Midbrain (tissue), 1 donor: ENCODE data around the gene SOX13.
A peak's percentile ranks its signal among the peaks of the same experiment; 100 is the strongest.

Experiments used
- DNase-seq: peaks from one replicate; lab custom pipeline; 2025; lab: John Stamatoyannopoulos, UW

The SOX13 gene

DNA sequence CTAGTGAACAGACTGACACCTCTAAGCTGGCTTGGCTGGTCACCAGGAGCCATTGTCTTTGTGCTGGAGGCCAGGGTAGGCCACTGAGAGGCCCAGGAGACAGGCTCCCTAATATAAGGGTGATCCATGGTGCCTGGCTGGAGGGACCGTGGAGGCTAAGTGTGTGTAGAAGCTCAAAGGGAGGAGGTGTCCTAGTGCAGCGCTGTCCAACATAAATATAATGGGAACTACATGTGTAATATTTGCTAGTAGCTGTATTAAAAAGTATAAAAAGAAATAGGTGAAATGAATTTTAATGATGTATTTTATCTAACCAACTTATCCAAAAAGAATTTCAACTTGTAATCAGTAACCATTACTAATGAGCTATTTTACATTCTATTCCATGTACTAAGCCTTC lies 35.0 kb downstream of the SOX13 start:
- no peak for DNase-seq

- no peak for DNase-seq
Measured at GRCh38 chr1:204108312-204109141, 35.6 kb downstream of the SOX13 start.

DNA sequence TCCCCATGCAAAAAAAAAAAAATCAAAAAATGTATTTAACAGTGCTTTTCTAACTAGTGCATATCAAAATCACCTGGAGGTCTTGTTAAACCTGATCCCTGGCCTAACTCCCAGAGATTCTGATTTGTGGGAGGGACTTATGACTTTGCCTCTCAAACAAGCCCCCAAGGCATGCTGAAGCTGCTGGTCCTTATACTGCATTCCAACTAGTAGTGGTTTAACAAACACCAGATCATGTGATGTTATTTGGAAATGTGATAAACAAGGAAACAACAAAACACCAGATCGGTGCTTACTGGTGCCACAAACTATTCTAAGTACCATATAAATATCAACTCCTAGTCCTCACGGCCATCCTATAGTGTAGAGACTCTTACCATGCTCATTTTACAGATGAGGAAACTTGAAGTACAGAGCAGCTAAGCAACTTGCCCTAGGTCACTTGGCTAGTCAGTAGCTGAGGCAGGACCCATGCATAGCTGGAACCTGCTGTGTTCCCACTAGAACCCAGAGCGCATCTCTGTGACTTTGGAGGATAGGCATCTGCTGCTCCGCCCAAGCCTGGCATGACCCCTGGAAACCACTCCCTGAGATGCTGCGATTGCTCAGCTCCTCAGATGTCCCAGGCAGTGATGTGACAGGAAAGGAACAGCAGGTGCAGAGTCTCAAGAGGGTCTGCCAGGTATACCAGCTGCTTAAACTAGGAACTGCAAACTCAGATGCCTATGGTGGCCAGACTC lies 38.1 kb downstream of the SOX13 start:
- no peak for DNase-seq

DNA sequence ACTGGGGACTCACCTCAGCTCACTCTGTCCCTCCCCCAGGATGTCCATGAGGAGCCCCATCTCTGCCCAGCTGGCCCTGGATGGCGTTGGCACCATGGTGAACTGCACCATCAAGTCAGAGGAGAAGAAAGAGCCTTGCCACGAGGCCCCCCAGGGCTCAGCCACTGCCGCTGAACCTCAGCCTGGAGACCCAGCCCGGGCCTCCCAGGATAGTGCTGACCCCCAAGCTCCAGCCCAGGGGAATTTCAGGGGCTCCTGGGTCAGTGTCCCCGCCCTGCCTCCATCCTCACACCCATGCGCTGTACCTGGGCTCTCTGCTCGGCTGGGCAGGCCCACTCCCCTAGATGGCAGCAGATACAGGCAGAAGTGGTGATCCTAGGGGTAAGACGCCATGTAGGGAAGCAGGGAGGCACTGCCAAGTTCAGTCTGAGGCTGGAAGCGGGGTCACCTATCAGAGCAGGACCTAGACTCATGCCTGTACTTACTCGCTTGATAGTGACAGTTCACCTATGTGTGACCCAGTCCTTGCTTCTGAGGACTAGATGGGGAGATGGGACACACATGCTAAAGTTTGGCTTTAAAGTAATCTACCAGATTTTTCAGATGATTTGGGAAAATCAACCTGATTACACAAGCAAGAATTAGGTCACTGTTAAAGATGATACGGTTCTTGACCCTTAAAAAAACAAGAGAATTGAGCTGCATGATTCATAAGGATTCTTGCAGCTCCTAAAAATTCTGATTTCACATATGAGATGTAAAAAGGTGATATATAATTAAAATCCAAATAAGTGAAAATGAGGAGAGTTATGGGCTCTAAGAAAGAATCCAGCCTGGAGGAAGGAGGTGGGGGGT lies 40.2 kb downstream of the SOX13 start:
- no peak for DNase-seq

GRCh38 chr1:204113896-204114295 lies 41.0 kb downstream of the SOX13 start:
- DNase-seq: no peak

- DNase-seq: no peak
Measured at GRCh38 chr1:204114606-204115005, 41.7 kb downstream of the SOX13 start.

DNA sequence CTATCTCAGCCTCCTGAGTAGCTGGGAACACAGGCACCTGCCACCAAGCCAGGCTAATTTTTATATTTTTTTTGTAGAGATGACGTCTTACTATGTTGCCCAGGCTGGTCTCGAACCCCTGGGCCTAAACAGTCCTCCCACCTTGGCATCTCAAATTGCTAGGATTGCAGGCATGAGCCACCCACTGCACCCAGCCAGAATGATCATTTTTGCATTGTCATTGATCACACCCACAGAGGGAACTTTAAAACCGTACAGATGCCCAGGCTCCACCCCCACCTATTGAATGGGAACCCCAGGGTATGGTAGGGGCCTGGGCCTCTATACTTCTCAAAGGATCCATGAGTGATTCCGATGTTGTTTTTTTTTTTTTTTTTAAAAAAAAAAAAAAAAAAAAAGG lies 42.2 kb downstream of the SOX13 start:
- no peak for DNase-seq

DNA sequence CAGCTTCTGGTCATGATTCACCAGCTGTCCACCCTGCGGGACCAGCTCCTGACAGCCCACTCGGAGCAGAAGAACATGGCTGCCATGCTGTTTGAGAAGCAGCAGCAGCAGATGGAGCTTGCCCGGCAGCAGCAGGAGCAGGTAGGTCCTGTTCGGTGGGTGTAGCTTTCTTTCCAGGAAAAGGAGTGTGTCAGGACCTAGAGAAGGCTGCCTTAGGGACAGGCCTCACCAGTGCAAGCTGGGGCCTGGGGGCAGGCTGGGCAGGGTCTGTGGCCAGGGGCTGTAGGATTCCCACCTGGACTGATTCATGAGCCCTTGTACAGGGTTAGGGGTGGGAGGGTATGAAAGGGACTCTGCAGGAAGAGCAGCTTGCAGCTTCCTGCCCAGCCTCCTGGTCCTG lies 43.6 kb downstream of the SOX13 start:
- DNase-seq: no peak

- DNase-seq: no peak
Measured at GRCh38 chr1:204121840-204122555, 49.1 kb downstream of the SOX13 start.

- no peak for DNase-seq
Measured at GRCh38 chr1:204123376-204123775, 50.5 kb downstream of the SOX13 start.

GRCh38 chr1:204124639-204125038 lies 51.7 kb downstream of the SOX13 start:
- DNase-seq: no peak

DNA sequence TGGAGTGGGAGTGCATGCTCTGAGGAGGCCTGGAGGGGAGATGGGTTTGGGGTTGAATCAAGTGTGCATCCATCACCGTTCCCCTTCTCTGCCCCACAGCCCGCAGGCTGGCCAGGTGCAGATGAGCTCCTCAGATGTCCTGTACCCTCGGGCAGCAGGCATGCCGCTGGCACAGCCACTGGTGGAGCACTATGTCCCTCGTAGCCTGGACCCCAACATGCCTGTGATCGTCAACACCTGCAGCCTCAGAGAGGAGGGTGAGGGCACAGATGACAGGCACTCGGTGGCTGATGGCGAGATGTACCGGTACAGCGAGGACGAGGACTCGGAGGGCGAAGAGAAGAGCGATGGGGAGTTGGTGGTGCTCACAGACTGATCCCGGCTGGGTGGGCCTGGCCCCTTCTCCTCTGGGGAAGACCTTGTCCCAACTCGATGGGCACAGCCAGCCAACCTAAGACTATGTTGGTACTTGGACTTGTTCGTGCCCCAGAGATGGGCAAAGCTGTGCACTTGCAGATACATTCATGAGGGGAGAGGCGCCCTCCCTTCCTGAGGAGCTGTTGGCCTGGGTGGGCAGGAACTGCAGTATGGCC lies 52.9 kb downstream of the SOX13 start:
- DNase-seq: no peak

DNA sequence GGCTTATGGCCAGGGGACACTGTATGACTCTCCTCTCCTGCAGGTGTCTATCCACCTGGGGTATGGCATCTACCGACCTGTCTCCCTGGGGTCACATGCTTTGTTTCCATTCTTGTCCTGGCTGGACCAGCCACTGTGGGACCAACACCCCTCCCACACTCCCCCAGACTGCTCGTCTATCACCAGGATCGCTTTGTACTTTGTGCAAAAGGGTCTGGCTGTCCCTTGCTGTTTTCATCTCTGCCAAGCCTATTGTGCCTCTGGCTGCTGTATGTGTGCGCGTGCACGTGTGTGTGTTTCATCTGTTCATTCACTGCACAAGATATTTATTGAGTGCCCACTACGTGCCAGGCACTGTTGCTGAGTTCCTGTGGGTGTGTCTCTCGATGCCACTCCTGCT lies 53.5 kb downstream of the SOX13 start:
- no peak for DNase-seq

GRCh38 chr1:204126956-204127355 lies 54.0 kb downstream of the SOX13 start:
- DNase-seq: no peak

DNA sequence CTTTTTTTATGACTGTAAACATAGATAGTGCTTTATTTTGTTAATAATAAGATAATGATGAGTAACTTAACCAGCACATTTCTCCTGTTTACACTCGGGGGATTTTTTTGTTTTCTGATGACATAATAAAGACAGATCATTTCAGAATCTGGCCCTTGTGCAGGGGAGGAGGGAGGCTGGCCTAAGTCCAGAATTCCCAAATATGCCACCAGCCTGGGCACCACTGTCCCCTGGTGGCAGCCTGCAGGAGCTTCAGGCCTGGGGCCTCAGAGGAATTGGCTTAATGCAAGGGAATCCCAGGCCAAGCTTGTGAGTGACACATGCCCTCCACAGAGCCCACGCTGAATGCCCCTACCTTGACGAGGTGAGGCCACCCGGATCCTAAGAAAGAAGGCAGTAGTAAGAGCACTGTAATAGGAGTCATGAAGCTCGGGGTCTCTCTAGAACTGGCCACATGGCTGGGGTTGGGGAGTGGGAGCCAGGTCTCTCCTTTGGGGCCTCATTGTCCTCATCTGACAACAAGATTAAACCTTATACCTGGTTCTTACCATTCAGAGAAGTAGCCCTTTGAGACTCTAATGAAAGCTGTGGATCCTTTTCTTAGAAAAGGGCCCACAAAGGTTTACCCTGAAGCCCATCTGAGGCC lies 54.8 kb downstream of the SOX13 start:
- peak; percentile 62 for DNase-seq

- no peak for DNase-seq
Measured at GRCh38 chr1:204128464-204128963, 55.6 kb downstream of the SOX13 start.

DNA sequence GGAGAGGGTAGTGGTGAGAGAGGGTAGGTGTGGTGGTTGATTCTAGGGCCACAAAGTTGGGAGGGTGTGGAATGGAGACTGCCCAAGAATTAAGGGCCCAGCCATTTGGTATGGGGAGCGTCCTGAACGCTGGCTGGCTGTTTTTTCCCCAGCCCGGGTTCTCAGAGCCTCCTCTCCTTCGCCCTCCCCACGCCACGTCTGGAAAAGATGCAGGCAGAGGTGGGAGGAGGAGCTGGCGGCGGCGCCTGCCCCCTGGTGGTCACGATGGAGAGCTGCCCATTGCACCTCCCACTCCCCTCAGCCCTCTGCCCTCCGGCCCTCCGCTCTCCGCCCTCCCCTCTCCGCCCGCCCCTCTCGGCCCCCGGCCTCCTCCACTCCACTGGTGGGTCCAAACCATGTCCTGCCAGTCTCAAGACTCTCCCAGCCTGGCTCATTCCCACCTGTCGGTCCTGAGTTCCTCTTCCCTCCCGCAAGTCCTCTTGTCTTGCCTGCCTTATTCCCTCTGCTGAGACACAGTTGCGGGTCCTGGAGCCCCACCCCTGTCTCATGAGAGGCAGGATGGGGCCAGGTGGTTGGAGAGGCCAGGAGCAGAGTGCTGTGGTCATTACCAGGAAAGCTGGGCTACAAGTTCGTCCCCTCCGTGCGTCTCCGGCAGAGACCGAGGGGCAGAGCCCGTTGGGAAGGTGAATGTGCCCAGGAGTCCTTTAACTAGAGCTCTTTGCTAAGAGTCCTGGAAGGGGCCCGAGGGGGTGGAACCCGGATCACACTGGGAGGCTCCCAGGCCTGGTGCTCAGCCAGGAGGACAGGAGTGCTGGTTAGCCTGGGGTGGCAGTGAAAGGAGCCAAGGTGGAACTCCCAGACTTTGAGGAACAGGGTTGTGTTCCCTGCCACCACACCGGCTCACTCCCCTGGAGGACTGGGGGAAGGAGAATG lies 56.3 kb downstream of the SOX13 start:
- peak; percentile 51 for DNase-seq

- no peak for DNase-seq
Measured at GRCh38 chr1:204130178-204130577, 57.3 kb downstream of the SOX13 start.
